Hematopoietic multipotent progenitor cell treated with erythropoietin and hydrocortisone succinate and interleukin-3 and kit ligand, for 8 days (in vitro differentiated cells): ENCODE measurements around the gene RAB9B.

Experiments
- DNase-seq: peaks from one replicate; pipeline ENCODE4 v3.0.0-alpha.2; 2015

RAB9B gene

GRCh38 chrX:103806862-103807474, 25.1 kb downstream of the RAB9B start:
- no peak for DNase-seq

- DNase-seq, result no peak
Measured at GRCh38 chrX:103805860-103806259, 26.2 kb downstream of the RAB9B start.

GRCh38 chrX:103800318-103800717, 31.7 kb downstream of the RAB9B start:
- DNase-seq, result no peak

DNA sequence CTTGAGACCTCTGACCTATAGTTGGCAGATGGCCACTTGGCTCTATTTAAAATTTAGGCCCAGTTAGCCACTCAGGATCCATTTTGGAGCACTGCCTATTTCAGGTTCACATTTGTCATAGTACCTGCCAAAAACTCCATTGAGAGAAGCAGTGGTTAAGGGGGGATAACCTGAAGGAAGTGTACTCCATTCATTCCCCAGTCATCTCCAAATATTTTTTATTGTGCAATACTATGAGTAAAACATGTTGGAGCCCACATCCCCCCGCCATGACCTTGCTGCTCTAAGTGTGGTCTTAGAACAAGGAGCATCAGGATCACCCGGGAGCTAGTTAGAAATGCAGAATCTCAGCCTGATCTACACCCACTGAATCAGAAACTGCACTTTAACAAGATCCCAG, 34.4 kb downstream of the RAB9B start:
- DNase-seq, result no peak

DNA sequence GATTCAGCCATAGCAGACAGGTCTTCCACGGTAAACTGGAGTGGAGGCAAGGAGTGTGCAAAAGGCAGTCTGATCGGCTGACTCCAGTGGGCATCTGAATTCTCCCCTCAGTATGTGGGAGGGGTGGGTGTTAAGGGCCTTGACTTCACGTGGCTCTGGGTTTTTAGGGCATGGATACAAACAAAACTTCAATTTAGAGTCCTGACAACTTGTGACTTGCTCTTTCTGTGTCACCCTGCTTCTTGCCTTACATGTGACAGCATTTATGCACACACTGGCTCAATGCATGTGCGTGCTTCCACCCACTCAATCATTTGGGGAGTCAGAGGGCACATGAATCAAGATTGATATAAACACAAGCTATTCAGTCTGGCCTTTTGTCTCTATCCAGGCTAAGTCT, 37.9 kb downstream of the RAB9B start:
- DNase-seq, result no peak

DNA sequence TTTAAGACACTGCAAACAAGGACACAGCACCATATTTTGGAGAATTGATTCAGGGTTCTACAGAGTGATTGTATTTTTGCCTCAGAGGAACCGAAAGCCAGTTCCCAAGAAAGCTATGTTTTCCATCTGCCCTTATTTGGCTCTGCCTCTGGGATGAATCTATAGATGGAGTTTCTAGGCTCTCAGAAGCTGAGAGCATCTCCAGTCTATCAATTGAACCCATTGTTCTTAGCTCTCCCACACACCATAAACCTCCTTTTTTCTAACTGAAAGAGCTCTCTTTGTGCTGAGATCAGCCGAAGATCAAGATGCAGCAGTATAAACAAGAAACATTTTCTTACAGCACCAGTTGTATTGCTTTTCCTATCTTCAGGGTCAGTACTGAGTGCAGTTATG, 38.5 kb downstream of the RAB9B start:
- no peak for DNase-seq

DNA sequence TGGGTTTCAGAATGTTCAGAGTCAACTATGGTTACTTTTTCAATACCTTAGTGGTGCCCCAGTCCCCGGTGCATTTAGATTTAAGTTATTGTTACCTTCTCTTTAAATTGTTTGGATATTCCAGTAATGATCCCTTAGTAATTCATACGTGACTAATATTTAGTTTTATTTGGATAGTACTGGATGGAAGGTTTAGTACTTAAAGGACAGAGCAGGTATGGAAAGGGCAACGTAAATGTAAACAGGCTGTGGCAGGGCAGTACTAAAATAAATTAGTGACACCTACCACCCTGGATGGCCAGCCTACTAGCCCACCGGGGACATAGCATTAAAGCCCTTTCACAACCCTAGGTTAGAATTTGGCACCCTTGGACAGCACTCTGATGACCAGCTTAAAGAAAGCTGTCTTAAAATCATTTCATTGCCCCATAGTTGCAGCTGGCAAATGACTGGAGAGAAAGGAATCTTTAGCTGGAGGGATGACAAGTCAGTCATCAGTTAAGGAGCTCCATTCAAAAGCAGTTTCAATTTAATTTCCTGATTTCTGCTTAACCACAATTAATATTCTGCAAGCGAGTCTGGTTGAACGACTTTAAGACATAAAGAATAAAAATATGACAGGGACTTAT, 39.0 kb downstream of the RAB9B start:
- no peak for DNase-seq

- no peak for DNase-seq
Measured at GRCh38 chrX:103791826-103792485, 40.1 kb downstream of the RAB9B start.

DNA sequence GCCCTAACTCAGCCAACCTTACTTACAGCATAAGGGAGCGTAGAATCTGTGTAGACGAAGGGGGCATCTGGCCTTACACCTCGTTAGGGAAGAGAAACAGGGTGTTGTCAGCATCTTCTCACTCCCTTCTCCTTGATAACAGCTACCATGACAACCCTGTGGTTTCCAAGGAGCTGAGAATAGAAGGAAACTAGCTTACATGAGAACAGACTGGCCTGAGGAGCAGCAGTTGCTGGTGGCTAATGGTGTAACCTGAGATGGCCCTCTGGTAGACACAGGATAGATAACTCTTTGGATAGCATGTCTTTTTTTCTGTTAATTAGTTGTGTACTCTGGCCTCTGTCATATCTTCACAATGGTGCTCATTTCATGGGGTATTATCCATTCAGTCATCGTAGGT, 40.8 kb downstream of the RAB9B start:
- DNase-seq, result no peak

DNA sequence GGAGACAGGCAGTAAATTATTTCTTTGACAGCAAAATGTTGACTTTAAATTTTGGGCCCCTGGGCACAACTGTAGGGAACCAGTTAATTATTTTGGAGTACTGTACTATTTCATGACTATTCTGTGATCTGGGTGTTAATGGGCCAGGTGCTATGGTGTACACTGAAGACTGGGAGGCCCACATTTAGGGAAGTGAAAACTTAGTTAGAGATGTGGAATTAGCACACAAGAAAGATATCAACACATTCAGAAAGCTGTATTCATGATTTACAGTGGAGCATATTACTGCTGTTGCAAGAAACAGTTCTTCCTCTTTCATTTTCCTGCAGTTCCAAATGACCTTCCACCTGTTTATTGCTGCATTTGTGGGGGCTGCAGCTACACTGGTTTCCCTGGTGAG, 43.1 kb downstream of the RAB9B start:
- no peak for DNase-seq

GRCh38 chrX:103783971-103784370, 48.1 kb downstream of the RAB9B start:
- no peak for DNase-seq

DNA sequence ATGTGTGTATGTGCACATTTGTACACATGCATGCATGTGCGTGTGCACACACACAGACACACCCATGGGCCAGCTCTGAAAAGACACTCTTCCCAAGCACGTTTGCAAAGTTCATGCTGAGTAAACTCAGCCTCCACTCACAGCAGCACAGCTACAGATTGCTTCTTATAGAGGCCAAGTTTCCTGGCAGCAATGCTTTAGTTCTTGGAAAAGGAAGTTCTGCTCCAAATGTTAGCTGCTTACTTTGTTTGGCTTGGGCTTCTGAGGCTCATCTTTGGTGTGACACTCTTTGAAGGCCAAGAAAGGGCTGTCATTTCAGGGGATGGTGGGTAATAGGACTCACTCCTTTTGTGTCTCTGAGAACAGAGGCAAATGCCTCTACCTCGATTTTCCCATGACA, 48.9 kb downstream of the RAB9B start:
- no peak for DNase-seq

GRCh38 chrX:103782640-103783039, 49.4 kb downstream of the RAB9B start:
- no peak for DNase-seq

- DNase-seq, result no peak
Measured at GRCh38 chrX:103781706-103782105, 50.4 kb downstream of the RAB9B start.

GRCh38 chrX:103781062-103781402, 51.0 kb downstream of the RAB9B start:
- DNase-seq, result no peak

DNA sequence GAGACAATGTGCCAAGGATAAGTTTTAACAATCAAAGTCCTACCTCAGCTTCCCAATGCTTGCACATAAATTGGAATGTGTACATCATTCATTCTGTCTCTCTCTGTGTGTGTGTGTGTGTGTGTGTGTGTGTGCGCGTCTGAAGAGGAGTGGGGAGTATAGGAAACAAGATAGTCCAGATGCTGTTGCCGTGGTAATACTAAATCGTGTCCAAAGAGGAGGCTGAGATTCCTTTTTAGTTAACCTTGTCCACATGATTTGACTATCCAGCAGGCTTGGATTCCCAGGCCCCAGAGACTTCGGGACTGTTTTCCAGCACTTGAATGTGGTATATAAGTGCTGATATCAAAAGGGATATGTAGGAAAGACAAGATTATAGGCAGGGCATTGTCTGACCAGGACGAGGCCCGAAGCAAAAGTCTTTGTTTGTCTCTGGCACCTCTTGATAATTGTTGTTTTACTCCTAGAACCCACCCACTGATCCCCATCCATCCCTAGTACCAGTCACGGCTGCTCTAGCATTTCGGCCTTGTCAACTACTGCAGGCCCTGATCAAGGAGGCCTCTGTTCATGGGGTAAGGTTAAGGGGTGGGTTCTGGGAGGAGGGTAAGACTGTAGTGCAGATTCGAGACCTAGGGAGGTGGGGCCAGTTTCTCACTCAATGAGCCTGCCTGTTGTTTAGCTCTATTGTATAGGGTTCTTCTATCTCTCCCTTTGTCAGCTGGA, 51.6 kb downstream of the RAB9B start:
- DNase-seq, result no peak

GRCh38 chrX:103779141-103779789, 52.8 kb downstream of the RAB9B start:
- no peak for DNase-seq

DNA sequence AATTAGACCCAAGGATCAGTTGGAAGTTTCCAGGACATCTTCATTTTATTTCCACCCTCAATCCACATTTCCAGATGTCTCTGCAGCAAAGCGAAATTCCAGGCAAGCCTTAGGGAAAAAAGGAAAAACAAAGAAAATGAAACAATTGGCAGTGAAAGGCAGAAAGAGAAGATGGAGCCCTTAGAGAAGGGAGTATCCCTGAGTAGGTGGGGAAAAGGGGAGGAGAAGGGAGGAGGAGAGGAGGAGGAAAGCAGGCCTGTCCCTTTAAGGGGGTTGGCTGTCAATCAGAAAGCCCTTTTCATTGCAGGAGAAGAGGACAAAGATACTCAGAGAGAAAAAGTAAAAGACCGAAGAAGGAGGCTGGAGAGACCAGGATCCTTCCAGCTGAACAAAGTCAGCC, 55.5 kb downstream of the RAB9B start, which contains the start of gene PLP1:
PLP1 (plus strand) TSS at position 295 of the 400 bp plus-strand sequence. CDS start 156 bp downstream, outside the sequence.
- DNase-seq, result no peak

DNA sequence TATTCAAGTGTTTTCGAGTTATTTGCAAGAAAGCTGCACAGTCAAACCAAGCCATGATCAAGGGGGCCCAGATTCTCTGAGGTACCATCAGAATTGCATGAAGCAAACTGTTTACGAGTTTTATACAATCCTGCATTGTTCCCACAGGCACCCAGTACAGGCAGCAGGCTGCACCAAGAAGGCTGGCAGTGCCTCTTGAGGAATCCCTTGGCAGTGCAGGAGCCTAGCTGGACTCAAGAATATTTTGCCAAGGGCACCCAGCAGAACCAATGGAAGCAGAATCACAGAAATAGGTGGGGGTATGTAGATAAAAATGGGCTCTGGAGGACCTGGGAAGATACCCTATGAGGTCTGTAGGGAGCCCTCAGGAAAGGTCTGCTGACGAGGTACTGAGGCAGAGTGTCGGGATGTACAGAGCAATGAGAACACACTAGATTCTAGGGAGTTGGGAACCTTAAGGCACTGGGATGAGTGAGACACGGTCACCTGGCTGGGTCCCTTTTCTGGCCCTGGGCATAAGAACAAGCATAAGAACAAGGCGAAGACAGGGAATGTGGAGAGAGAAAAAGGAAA, 57.9 kb downstream of the RAB9B start:
- DNase-seq, result peak; percentile 25

- DNase-seq, result no peak
Measured at GRCh38 chrX:103773445-103773844, 58.6 kb downstream of the RAB9B start.
